Stimulated activated naive CD4-positive, alpha-beta T cell (primary cell): ENCODE data around the gene CCDC136.

ENCODE experiments used
- DNase-seq, 6 experiments: peaks; one replicate each; lab custom pipeline; 2025; lab: John Stamatoyannopoulos, UW

The CCDC136 gene

DNA sequence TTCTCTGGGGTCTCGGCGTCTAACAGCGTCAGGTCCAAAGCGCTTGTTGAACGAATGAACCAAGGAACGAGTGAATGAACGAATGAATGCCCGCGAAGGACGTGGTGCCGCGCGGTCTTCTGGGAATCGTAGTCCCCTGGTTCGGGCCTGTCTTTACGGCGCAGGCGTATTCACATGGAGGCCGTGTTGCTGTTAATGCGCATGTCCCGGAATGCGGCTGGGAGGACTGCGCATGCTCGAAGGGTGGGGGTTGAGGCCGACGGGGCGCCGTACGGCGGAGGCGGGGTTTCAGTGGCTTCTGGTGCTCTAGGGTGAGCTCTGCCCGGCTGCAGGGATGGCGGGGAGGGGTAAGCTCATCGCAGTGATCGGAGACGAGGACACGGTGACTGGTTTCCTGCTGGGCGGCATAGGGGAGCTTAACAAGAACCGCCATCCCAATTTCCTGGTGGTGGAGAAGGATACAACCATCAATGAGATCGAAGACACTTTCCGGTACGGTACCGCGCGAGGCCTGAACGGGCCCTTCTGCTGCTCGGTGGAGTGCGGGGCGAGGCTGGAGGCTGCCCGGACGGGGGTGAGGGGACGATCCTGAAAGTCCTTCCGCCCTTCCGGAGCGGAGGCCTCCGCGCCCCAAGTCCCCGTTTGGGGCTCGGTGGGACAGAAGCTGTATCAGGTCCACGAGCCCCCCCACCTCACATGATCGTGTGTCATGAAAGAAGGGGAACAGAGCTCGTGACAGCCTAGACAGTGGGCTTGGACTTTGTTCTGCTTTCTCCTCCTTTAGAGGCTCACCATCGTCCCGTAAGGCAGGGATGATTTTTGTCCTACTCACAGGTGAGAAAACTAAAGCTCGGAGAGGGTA lies 71.0 kb downstream of the CCDC136 start, which contains the start of gene ATP6V1F:
Gene ATP6V1F (plus strand): TSS at position 286 of the 862 bp plus-strand sequence. CDS start 49 bp downstream, at position 335.
- DNase-seq = peak; percentile 97 to 99 (median 98)

DNA sequence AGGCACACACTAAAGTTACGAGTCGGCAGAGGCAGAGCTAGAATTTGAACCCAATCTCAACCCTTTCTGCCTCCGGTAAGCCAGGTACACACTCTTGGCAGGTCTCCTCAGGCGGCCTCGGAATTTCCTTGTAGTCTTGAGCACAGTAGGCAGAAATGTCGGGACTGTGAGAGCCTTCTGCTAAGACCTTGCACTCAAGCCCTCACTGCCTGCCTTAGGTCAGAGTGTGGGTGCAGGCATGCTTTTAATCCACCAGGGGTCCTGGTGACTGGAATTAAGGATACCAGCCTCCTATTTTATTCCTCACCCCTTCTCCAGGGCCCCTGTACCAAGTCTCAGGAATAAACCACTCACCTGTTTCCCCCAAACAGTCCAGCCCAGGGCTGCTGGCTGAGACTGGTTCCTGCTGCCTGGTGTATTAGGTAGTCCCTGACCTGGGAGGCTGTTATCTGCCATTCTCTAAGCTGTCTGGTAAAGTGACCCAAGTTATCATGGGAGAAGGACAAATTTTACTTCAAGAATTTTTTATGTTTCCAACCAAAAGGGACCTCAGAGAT lies 71.7 kb downstream of the CCDC136 start:
- peak in 5 of 6 experiments; percentile 11 to 50 (median 34) for DNase-seq

DNA sequence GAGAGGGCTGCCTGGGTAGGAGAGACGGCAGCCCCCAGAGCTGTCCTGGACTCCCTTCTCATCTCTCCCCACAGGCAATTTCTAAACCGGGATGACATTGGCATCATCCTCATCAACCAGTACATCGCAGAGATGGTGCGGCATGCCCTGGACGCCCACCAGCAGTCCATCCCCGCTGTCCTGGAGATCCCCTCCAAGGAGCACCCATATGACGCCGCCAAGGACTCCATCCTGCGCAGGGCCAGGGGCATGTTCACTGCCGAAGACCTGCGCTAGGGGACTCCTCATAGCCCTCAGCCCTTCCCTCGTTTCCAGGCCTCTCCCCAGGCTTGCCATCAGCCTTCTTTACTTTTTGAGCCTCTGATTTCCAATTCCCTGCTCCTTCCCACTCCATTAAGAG lies 73.5 kb downstream of the CCDC136 start:
- no peak for DNase-seq

DNA sequence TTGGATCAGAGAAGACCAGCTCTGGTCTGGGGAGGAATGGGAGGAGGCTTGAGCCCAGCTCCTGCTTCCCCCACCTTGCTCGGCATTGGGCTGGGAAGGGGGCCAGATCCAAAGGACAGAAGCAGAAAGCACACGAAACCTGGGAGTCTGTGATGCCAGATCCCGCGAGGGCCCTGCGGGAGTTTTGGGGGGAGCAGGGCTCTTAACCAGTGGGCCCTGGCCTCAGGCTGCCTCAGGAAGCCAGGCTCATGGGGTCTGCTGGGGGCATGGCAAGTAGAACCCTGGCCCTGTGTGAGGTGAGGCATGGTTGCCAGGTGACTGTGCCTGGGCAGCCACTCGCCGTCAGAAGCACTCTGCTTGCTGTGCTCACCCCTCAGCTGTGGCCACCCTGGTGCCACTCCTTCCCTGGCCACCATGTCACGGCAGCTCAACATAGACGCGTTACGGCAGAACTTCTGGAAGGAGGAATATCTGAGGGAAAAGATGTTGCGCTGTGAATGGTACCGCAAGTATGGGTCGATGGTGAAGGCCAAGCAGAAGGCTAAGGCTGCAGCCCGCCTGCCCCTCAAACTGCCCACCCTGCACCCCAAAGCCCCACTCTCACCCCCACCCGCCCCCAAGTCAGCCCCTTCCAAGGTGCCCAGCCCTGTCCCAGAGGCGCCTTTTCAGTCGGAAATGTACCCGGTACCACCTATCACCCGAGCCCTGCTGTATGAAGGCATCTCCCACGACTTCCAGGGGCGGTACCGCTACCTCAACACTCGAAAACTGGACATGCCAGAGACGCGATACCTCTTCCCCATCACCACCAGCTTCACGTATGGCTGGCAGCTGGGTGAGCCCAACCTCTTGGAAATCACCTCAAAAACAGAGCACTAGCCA lies 74.5 kb downstream of the CCDC136 start:
- no peak for DNase-seq

DNA sequence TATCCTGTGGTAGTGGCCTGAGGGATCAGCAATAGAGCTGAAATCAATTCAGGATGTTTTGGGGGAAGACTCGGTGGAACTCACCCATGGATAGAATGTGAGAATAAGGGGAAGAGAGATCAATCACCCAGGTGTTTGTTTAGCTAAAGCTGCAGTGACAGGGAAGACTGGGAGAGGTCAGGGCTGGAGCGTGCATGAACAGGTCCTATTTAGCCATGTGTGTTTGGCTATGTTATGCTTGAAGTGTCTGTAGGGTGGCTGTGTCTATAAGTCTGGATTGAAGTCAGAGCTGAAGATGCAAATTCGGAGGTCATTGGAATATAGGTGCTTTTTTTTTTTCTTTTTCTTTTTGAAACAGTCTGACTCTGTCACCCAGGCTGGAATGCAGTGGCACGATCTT lies 75.5 kb downstream of the CCDC136 start:
- DNase-seq = no peak

DNA sequence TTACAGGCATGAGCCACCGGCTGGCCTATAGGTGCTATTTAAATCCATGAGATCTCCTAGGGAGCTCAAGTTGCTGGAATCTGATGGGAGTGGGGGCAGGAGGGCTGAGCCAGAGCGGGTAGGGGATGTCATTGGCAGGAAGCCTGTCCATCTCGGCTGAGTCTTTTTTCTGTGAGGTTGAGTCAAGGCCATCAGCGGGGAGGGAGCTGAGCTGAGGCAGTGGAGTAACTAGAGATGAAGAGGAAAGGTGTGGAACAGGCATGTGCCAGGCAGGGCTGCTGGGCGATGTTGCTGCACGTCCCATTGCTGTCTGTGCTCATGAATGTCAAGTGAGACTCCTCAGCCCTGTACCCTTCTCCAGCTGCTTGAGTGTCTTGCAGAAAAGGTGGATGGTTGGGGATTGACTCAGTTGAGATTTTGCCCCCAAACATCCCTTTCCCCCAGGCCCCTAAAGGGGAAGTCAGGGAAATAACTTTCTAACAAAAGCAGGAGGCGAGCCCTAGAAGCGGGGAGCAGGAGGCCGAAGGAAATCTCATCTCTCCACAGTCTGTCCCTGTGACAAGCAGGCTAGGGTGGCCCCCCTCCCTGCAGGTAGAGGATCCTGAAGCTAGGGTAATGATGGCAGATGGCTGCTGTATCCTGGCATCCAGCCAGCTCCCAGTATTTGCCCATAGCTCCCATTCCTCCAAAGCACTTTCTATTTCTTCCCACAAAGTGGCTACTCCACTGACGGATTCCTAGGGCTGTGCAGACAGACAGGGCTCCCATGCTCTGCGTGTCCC lies 76.3 kb downstream of the CCDC136 start:
- no peak for DNase-seq

DNA sequence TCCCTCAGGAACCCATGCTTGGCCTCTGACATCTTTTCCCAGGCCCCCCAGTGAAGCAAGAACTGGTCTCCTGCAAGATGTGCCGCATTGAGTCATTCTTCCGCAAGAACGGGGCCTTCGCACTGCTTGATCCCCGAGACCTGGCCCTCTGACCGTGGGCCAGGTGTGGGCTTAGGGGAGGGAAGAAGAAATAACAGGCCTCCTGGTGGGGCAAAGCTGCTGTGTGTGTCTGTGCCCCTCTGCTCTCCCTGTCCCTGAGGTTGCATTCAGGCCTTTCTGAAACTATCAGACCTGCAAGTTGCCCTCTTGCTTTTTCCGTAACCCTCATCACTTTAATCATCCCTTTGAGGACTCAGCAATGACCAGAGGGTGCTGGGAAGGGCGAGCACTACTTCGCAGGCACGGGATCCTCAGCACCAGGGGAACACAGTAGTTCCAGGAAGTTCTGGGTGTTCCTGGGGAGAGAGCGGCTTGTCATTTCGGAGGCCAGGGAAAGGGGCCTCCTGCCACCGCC lies 76.9 kb downstream of the CCDC136 start:
- no peak for DNase-seq

DNA sequence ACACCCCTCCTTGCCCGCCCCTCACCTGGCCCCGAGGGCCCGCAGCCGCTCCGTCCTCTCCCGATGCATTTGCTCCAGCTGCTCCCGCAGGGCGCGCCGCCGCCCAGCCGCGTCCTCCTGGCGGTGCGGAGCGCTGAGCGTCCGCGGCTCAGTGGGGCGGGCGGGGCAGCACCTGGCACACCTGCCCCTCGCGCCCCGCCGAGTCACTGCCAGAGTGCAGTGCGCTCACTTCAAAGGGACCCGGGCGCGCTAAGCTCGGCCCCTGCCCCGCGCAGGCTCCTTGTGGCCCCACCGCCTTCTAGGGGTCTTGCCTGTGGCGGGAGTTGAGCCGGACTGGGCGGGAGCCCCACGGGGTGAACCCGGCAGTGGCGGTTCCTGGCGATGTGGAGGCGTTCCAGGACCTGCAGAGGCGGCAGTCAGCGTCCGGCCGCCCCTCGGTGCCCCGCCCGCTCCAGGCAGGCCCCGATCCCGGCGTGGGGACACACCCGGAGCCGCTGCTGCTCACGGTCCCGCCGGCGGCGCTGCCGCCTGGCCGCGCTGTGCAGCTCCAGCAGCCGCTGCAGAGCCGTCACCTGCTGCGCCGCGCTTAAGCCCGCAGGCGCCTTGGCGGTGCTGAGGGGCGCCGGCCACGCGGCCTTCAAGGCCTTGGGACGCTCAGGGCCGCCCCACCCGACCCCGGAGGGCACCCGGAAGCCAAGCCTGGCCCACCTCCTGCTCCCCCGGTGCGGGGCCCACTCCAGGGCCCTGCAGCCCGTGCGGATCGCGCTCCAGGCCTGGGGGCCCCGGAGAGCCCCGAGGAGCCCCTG lies 77.6 kb downstream of the CCDC136 start:
- peak in 5 of 6 experiments; percentile 23 to 58 (median 33) for DNase-seq

DNA sequence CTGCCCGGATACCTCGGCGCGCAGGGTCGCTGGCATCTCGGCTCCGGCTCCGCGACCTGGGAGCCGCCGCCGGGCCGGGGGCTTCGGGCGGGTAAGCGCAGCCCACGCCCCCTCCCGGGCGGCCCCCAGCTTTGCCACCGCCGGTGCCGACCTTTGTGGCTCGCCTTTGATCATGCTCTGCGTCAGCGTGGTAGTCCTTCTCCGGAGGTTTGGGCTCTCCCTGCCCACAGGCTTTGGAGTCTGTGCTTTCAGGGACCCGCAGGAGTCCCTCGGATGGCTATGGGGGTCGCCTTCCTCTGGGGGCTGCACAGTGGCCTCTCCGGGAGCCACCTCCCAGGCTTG lies 78.1 kb downstream of the CCDC136 start:
- no peak for DNase-seq

DNA sequence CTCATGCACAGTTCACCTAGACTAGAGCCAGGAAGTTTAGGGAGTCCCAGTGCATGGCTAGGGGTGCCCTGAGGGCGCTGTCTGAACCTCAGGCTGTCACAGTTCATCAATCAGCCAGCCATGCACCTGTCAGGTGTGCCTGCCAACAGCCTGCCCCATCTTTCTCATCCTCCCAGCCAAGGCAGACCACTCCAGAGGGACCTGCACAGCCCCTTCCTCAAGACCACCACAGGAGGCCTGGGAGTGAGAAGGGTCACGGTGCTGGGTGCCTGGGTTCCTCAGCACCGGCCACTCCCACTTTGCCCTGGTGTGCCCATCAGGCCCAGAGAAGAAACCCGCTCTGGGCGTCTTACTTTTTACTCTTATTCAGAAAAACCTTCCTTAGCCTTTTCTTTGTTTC lies 79.3 kb downstream of the CCDC136 start:
- DNase-seq = no peak
